Measurements from ENCODE around the gene BORCS5. TPM values are rescaled to one million over a fixed set of nuclear protein-coding genes. Genes with fewer than 3 reads are reported as not detected.

Gene BORCS5
- total and polyA plus RNA-seq, 2 of the 8 experiments (the other 6 are each of a cell fraction or from before 2014, with no cell fraction given): 8.3 to 17.4 TPM

DNA sequence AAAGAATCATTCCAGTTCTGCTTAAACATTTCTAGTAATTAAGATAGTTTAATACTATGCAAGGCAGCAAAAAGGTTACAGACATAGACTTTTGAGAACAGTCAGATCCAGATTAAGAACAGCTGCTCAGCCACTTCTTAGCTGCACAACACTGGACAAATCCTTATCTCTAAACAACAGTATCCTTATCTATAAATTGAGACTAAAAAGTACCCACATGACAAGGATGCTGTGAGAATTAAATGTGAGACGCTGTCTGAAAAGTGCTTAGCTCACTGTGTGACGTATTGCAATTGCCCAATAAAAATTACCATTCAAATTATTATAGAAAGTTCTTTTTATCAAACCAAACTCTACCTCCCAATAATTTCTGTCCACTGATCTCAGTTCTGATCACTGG lies 35.5 kb downstream of the BORCS5 start:
- no peak overlapping the region for H2BK20ac ChIP-seq (ENCODE audit: low read length)
- no peak overlapping the region for H3K56ac ChIP-seq (replicated peaks; ENCODE audit: insufficient read length, low read depth, low read length)
- H3K9ac ChIP-seq (replicated peaks in 1 of 4; ENCODE audit: extremely low read depth in 1 of 4, low read depth in 3 of 4, low read length in 3 of 4): no peak overlapping the region
- no peaks in the 10 kb centered on the region for H3K23me2 ChIP-seq (ENCODE audit: low read depth, low read length)
- no peak overlapping the region for H3K18ac ChIP-seq (ENCODE audit: extremely low read depth, low read length)
- H4K91ac ChIP-seq (replicated peaks; ENCODE audit: insufficient read length, low read length): no peak overlapping the region
- CTCF ChIA-PET (ENCODE audit: partially characterized antibody): interaction anchor here (3.8 kb wide), 1 partner anchor 15 kb away, joined by 11 read pairs; no protein-coding TSS in a partner anchor
- no peak overlapping the region for H3K23ac ChIP-seq (ENCODE audit: insufficient read length)
- no peak overlapping the region for H2BK12ac ChIP-seq (ENCODE audit: low read depth, low read length)
- H2AFZ ChIP-seq (ENCODE audit: low read length): no peak overlapping the region
- H3K79me1 ChIP-seq (ENCODE audit: low read depth, low read length): no peaks in the 10 kb centered on the region
- H2BK120ac ChIP-seq (replicated peaks; ENCODE audit: low read depth, low read length): no peak overlapping the region
- no peaks in the 10 kb centered on the region for H3K79me2 ChIP-seq (ENCODE audit: control insufficient read depth in 1 of 2, insufficient read depth in 2 of 2, low read length in 2 of 2)
- H3K4me2 ChIP-seq (ENCODE audit: insufficient read depth in 1 of 2, low read depth in 2 of 2, low read length in 2 of 2): no peak overlapping the region
- H4K20me1 ChIP-seq (replicated peaks in 1 of 2; ENCODE audit: control insufficient read depth in 1 of 2, insufficient read depth in 2 of 2, low read length in 2 of 2): no peaks in the 10 kb centered on the region
- 92% methylated on average over 2 of the region's 2 CpGs; no CpG with 5 or more reads in 1 of the 2 experiments for WGBS, 2 experiments (ENCODE audit: extremely low coverage in 1 of 2, insufficient coverage in 1 of 2, insufficient read length in 1 of 2, insufficient replicate concordance in 2 of 2, low coverage in 1 of 2, low lambda C conversion rate in 2 of 2, missing lambda C conversion rate in 1 of 2)
- POLR2A ChIA-PET (ENCODE audit: partially characterized antibody): interaction anchor here (1.2 kb wide), 1 partner anchor 12 kb away, joined by 3 read pairs; no protein-coding TSS in a partner anchor
- H4K5ac ChIP-seq (ENCODE audit: insufficient read length, low read depth, low read length): no peak overlapping the region
- H3K14ac ChIP-seq (ENCODE audit: insufficient read length): no peak overlapping the region
- DNase-seq (ENCODE audit: low read depth in 1 of 2, low spot score in 2 of 2): no peak
- H2BK15ac ChIP-seq (ENCODE audit: low read length): no peak overlapping the region
- peaks cover 0 to 2% (median 0%) of the 10 kb centered on the region in 4 experiments; a peak in 2 of 7 replicates for H3K4me1 ChIP-seq (replicated peaks in 1 of 4; ENCODE audit: control insufficient read depth in 3 of 4, insufficient read depth in 4 of 4, low read length in 3 of 4)
- no peaks in the 10 kb centered on the region for H3K9me3 ChIP-seq (ENCODE audit: insufficient read depth in 2 of 2, low read depth in 1 of 2, low read length in 1 of 2)
- no peak overlapping the region for H3K4ac ChIP-seq (replicated peaks; ENCODE audit: insufficient read length, low read depth, low read length)
- H3K27ac ChIP-seq (ENCODE audit: low read depth, low read length): no peak overlapping the region
- no peak for FAIRE-seq
- no peaks in the 10 kb centered on the region for H3K27me3 ChIP-seq (replicated peaks in 1 of 4; ENCODE audit: control insufficient read depth in 3 of 4, extremely low read depth in 1 of 4, insufficient read depth in 3 of 4, low read length in 3 of 4)
- no peak overlapping the region for H4K8ac ChIP-seq (ENCODE audit: extremely low read depth, insufficient read depth, low read length)
- no peak overlapping the region for H2BK5ac ChIP-seq (ENCODE audit: low read depth, low read length)
- H2AK5ac ChIP-seq (ENCODE audit: low read depth, low read length): no peak overlapping the region
- H3K4me3 ChIP-seq (ENCODE audit: extremely low read depth in 1 of 4, insufficient read depth in 2 of 4, low read depth in 3 of 4, low read length in 4 of 4): no peak overlapping the region
- no peaks in the 10 kb centered on the region for H3K36me3 ChIP-seq (ENCODE audit: control insufficient read depth in 2 of 4, insufficient read depth in 4 of 4, low read length in 3 of 4)
- TF ChIP-seq TBP (IDR thresholded peaks at IDR 0.05; ENCODE audit: low read depth, low read length): no peak
- no peak for TF ChIP-seq TAF7 (optimal IDR thresholded peaks at IDR 0.05; ENCODE audit: borderline replicate concordance, low read depth, low read length)
- TF ChIP-seq NANOG (IDR thresholded peaks at IDR 0.05; ENCODE audit: insufficient read depth, low read depth, low read length, poor library complexity, severe bottlenecking): no peak
- no peak for TF ChIP-seq RNF2 (IDR thresholded peaks at IDR 0.05; ENCODE audit: borderline replicate concordance, low read depth, low read length, missing control alignments, poor library complexity, severe bottlenecking)
- TF ChIP-seq, protein P1, sequence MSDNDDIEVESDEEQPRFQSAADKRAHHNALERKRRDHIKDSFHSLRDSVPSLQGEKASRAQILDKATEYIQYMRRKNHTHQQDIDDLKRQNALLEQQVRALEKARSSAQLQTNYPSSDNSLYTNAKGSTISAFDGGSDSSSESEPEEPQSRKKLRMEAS (IDR thresholded peaks at IDR 0.05): no peak
- no peak for TF ChIP-seq TAF1 (IDR thresholded peaks at IDR 0.05; ENCODE audit: low read depth, low read length)
- TF ChIP-seq JUN (IDR thresholded peaks at IDR 0.05; ENCODE audit: low read depth, low read length): no peak
- TF ChIP-seq EGR1 (IDR thresholded peaks at IDR 0.05; ENCODE audit: borderline replicate concordance, low read depth, low read length): no peak
- TF ChIP-seq, protein P2, sequence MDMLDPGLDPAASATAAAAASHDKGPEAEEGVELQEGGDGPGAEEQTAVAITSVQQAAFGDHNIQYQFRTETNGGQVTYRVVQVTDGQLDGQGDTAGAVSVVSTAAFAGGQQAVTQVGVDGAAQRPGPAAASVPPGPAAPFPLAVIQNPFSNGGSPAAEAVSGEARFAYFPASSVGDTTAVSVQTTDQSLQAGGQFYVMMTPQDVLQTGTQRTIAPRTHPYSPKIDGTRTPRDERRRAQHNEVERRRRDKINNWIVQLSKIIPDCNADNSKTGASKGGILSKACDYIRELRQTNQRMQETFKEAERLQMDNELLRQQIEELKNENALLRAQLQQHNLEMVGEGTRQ (IDR thresholded peaks at IDR 0.05; ENCODE audit: low read length): no peak
- no peak for TF ChIP-seq GTF2F1 (IDR thresholded peaks at IDR 0.05; ENCODE audit: borderline replicate concordance, low read depth, low read length)
- no peak for TF ChIP-seq FOSL1 (IDR thresholded peaks at IDR 0.05; ENCODE audit: insufficient read depth, low read depth, low read length)
- TF ChIP-seq RAD21 (IDR thresholded peaks at IDR 0.05 in 1 of 2, conservative IDR thresholded peaks at IDR 0.05 in 1 of 2; ENCODE audit: low read depth in 2 of 2, low read length in 2 of 2): no peak
